GF-D8 (cell line): ENCODE measurements around the gene ZNF697.

ENCODE experiments used
- DNase-seq: peaks from one replicate; lab custom pipeline; 2025; lab: John Stamatoyannopoulos, UW

ZNF697 gene

DNA sequence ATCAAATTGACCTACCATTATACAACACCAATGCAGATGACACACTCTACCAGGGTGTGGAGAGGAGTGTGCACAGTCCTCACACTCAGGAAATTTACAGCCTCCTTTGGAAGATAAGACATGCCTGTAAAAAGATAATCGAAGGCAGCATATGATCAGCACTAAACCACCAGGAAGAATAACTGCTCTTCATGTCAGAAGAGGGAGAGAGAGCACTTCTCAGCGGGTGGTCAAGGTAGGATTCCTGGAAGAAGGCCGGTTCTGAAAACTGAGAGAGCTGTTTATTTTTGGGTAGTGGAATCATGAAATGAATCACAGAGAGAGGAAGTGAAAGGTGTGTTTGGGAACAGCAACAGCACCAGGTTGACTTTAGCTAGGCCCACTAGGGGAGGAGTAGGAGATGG, 14.0 kb upstream of the ZNF697 start:
- no peak for DNase-seq

DNA sequence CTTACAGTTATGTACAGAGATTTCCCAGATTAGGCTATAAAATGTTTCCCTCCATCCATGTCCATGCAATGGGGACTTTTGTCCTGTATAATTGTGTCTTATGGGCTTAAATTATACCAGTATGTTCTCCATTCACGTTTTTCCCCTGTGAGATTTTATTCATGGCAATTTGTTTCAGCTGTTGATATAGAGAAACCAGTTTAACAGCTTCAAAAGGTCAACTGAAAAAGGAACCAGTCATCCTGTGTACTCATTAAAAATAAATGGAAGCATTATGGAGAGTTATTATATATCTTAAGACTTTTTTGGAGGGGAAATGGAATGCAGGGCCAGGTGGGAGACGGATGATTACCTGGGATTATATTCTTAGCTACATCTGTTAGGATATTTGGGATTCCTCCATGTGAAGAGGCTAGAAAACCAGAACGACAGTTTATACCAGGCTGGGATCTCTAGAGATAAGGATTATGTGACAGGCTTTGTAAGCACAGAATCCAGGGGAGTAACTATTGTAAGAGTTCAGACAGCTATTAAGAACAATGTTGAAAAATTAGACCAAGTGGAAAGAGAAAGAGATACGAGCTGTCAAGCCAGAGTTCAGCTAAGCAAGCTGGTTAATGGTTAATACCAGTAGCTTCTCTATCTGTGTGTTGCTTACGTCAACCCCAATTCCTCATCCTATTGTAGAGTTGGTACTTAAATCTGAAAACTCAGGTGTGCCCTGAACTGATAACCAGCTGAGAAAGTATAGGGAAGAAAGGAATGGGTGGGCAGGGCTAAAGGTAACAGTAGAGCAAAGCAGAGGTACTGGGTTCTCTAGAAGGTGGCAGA, 12.4 kb upstream of the ZNF697 start:
- no peak for DNase-seq

DNA sequence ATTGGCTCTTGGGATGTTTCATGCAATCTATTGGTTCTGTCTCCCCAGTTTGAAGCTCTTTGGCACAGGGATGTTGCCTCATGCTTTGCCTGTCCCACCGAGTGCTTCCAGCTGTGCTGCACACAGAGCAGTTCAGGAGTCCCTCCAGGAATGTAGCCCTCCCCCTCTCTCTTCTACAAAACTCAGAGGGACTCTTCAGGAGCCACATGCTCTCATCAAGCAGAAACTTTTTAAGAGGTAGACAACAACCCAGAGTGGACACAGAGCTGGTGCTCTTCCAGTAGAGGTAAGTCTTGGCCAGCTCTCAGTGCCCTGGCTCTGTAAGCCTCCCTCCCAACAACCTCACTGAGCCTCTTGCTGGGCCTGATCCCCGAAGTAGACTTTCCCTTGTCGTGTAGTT, 11.6 kb upstream of the ZNF697 start:
- no peak for DNase-seq

DNA sequence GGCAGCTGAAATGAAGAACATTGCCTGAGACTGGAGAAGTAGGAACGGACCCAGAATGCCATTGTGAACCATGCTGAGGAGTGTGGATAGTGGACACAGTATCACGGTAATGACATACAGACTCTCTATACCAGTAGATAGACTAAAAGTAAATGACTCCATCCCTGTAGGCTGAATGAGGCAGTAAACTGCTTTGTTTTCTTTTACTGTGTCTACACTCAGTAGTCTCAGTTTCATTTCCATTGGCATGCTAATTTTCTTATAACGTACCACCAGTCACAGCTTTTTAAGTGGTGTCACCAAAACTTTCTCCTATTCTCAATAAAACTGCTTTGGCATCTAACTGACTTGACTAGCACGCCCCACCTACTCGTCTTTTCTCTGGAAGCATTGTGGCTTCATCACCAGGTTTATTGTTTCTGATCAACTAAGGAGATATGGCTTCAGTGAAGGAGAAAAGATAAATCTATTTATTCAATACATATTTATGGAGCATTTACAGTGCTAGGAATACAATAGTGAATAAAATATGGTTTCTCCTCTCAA, 8.4 kb upstream of the ZNF697 start:
- DNase-seq, result no peak

DNA sequence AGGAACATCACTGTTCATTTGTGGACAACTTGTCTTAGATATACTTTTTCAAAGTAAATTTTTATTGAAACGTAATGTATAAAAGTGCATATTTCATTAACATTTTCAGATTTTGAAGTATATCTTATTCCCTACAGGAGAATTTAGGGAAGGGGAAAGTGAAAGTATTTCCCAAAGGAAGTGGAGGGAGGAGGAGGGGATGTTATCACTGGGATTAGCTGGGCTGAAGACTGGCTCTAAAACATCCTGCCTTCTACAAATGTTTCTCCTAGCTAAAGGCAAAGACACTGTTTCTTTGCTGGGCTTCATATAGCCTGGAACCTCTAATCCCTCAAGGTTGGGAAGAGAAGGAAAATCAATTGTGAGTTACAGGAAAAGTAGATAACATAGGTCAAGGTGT, 7.1 kb upstream of the ZNF697 start:
- DNase-seq, result no peak

DNA sequence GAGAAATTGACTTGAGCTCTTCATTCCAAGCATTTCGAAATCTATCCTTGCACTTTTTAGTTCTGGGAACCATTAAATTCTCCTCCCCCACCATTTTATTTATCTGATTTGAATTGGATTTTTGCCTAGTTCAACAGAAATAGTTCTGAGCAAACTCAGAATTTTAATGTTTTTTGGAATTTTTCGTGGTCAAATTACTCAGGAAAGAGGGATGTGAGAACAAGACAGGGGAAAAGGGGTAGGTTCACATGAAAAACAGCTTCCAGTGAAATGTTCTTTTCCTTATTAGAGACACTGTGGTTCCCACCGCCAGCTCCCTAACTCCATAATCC, 5.7 kb upstream of the ZNF697 start:
- no peak for DNase-seq

DNA sequence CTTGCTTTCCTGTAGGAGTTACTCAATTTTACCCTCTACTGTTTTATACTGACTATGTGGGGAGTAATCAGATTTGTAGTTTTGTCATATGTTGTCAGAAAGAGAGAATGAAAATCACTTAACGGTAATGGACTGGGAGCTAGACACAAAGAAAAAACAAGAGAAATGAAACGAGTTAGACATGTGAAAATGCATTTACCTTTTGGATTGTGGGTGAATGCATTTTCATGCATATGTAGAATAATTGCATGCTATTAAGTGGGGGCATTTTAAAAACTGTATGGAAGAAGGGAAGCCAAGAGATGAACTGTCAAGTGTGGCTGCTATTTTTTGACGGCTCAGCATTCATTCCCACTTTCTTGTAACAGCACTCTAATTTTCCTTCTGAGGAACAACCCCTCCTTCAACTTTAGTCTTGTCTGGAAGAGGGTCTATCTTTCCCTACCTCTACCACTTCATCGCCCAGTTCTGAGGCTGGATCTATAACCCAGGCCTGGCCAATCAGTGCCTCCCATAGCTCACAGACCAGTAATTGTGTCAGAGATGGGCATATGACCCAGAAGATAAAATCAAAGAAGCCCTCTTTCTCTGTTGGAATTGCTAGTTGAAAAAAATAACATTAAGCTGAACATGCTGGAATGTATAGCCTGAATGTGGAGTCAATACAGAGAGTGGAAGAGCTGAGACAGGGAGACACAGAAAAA, 5.2 kb upstream of the ZNF697 start:
- no peak for DNase-seq

DNA sequence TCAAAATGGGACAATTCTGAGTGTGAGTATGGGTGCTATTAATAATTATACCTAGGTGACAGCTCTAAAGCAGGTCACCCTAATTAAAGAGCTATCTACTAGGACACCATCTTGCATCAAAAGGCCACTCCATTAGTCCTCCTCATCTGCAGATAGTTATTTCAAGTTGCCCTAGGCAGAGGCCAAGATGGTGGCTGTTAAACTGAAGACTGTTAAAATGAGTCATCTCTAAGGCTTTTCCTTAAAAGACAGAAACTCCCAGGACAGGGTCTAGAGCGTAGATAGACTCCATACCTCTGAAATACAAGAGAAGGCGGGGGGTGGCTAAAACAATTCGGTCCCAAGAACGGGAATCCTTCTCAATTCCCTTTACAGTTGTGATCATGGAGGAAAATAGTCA, 4.5 kb upstream of the ZNF697 start:
- no peak for DNase-seq

DNA sequence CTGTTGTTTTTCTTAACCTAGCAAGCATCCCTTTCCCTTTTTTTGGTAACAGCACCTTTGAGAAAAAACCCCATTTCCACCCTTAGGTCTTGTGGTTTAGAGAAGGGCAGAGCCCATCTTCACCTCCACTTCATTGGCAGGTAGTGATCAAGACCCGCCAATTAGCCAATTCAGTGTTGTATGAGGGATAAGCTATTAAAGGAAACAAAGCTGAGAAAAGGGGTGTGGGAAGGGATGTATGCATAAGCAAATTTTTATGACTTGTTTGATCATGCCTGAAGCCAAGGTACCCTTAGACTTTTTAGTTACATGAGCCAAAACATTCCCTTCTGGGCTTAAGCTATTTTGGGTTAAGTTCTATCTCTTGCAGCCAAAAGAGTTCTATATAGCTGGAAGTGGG, 3.6 kb upstream of the ZNF697 start:
- DNase-seq, result no peak

DNA sequence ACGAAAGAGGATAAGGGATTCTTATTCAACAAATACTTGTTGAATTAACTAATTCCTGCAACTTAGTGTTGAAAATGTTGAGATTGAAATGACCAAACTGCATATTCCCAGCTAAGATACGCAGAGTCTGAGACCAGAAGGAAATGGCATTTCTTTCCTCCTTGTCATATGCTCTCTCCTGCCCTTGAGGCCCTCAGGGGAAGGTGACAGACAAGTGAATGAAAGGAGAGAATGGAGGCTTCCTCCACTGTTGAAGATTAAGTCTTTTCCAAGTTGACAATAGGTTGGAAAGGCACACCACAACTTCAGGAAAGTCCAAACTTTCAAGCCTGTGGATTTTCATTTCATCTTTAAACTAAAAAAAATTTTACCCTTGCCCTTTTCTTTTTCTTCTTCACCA, 3.1 kb upstream of the ZNF697 start:
- DNase-seq, result no peak

DNA sequence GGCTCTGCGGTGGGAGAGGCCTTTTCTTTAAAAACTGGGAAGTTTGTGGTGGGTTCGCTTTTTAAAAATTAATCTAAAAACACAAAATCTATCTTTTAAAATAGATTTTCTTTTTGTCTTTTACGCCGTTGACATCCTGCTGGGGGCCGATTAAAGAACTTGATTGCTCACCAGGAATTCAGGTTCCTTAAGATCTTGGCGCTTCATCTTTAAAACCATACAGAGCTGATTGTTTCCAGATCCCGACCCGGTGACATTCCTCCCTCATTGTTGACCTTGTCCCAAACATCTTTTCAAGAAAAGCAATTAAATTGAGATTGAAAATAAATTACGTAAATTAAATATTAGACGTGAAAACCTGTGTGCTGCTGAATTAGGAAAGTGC, 546 bp upstream of the ZNF697 start:
- DNase-seq, result no peak

DNA sequence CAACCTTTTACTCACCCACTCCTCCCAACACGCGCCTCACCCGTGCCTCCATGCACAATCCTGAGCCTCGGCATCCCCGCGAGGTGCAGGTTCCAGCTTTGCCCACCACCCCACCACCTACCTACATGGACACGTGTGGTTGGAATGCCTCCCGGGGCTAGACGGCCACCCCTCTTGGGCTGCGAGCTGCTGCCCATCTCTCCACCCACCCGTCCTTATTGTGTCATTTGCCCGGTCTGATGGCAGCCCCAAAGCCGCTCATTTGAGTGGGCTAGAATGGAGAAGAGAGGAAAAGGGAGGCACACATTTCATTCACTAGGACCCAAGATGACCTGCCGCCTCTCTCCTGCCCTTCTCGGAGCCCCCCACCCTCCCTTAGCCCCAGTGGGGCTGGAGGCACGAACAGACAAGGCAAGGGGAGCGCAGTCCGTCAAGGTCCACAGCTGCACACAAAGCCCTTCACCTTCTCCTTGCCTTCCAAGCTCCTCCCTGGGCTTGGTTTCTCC, 785 bp downstream of the ZNF697 start:
- DNase-seq, result no peak

DNA sequence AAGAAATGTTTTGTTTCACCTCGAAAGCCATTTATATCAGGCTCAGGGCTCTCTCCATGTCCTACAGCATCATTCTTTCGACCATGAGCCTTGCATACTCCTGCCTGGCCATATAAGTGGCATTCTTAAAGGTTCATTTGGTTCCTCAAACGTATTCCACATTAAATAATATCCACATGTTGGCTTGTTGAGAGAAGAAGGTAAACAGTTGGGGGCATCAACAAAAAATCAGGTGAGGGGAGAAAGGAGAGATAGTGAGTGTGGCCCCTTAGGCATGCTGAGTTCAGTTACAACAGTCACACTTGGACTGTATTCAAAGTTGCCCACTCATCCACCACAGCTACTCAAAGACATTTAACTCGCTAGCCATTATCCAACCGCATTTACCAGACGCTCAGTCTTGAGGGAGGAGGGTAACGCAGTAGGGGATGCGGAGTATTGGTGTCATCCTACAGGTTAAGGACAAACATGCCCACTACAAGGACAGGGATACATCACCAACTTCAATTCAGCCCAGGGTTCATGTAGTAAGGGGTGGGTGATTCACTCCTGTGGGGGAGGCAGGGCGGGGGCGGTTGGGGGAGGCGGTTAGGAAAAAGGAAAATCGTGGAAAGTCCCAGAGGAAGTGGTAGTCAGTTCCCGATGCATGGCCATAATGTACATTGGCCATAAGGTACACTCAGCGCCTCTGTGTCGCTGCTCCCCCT, 1.4 kb downstream of the ZNF697 start:
- no peak for DNase-seq

DNA sequence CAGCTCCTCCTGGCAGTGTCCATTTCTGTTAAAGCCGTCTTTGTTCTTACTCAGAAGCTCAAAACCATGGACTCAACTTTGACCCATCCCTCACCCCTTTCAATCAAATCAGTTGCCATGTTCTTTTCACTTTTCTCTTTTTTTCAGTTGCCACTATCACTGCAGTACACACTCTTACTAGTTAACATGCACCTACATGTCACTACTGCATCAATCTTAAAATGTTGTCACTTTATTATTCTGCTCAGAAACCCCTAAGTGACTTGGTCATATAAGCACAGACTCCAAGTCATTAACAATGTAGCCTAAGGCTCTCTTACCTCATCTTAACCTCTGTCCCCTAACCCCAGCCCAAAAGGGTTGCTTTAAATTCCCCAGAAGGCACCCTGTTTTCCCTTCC, 9.0 kb downstream of the ZNF697 start:
- no peak for DNase-seq

DNA sequence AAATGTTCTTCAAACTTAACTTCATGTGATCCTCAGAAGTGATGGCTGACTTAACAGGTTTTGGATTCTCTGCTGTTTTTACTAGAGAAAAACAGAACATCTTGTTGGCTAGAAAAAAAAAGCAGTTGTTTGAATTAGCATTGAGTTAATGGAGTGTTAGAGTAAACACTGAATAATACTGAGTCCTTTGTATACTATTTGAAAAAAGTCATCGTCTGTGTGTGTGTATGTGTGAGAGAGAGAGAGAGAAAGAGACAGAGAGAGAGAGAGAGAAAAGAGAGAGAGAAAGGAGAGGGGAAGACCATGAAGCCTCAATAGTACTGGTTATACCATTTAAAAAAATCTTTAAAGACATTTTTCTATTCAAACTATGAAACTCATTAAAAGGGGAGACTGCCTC, 10.4 kb downstream of the ZNF697 start:
- DNase-seq, result no peak

DNA sequence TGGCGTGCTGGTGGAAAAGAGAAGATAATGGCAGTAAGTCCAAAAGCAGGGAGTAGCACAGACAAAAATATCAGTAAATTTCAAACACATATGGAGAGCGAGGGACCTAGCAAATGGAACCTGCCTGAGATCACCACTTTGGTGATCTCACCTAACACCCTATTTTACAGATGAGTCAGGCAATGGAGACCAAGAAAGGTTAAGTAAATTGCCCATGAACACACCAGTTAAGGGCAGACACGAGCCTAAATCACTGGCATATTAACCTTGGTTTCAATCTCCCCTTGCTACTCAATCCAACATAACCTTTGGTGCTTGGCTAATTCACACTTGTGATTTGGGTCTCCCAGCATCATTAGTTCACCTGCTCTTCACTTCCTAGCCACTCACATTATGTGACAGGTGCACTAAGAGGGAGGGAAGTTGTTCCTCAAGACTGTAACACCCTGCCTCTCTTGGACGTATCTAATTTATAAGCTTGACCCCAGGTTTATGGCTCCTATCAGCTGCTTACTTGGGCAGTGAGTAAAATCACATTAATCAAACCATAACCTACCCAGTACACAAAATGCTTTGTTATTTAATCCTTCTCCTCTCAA, 11.5 kb downstream of the ZNF697 start:
- no peak for DNase-seq

DNA sequence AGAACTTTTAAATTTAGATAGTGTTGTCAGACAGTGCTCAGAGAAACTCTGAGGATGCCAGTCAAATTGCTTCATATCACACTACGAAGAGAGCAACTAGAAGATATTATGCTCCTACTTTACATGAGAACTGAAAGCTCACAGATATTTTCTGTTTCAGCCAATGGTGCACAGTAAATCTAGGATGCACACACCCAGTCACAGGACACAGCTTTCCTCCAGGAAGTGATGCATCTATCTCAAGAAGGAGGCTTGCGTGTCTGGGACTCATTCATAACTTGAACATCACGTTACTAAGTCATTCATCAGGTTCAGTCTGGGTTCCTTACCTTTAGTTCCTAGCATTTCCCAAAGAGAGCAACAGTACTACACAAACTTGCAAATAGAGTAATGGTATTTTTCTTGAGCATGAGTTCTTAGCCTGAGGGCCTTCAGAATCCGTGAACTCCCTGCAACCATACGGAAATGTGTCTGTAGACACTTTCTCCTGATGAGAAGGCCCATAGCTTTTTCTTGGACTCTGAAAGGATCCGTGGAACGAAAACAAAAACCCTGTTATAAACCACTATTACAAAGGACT, 12.2 kb downstream of the ZNF697 start:
- DNase-seq, result no peak

DNA sequence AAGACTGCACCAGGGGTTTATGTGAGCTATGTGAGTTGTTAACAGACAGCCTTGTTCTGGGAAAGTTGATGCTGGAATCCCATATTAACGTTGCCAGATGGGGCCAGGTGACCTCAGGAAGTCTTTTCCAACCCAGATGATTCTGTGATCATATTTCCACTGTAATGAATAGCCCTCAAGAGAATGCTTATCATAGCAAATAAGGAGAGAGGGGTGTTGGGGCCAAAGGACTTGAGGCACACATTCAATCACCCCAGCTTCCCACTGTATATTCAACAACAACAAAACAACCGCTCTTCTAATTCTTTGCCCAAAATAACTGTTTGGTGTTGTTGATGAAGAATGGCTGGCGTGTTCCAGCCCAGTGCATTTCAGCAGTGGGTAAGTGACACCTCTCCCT, 14.1 kb downstream of the ZNF697 start:
- DNase-seq, result no peak

DNA sequence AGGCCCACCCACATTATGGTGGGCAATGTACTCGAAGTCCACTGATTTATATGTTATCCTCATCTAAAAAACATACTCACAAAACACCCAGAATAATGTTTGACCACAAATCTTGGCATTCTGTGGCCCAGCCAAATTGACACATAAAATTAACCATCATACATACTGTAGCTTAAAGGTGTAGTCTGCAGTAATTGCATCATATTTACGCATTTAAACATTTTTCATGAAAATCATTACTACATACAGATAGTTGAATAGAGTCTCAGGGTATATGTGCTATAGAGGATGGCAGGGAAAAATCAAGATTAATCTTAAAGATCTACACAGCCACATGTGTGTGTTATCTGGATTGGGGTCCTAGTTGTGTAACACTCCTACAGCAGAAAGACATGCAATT, 14.5 kb downstream of the ZNF697 start:
- DNase-seq, result no peak

DNA sequence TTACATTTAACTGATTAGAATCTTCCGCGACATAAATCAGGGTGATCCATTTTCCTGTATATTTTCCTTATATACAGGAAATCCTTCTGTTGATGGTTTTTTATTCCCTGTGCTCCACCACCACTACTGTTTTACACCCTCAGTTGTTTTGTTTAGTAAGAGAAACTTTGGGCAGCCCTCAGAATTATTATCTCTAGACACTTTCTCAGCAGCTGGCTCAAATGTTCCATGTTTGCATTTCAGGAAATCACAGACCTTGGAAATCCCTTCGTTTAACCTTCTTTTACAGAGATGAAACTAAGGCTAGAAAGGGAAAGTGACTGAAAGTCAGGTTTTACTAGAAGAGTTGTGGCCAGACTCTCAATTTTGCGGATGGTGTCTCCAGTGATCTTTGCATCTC, 15.2 kb downstream of the ZNF697 start:
- no peak for DNase-seq

DNA sequence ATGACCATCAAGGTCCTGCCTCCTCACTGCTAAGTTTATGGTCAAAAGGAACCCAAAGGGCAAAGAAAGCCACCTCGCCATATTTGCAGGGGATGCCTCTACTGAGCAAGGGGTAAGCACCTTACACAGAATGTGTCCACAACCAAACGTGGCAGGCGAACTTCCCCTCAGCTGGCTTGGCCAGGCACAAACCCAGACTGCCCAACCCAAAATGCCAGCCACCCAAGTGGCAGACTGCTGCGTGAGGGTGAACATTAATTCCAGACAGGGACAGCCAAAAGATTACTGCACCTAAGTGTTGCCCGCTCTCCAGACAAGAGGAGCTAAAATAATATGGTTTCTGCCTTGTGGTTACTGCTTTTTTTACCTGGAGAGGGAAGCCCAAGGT, 16.0 kb downstream of the ZNF697 start:
- no peak for DNase-seq
